ENCODE data around the gene CBR3. TPM values are rescaled to one million over a fixed set of nuclear protein-coding genes. Genes with fewer than 3 reads are reported as not detected.

CBR3 gene
- 1 to 10 TPM in 2 of 6 experiments, under 1 TPM in 2, not detected in 2; 0.17 to 1.3 (median 0.74) TPM for total RNA-seq
- long read RNA-seq = 0 reads

GRCh38 chr21:36134803-36135390, at the start of gene CBR3:
TSS of gene CBR3 (plus strand) at chr21:36135079. CDS start at chr21:36135193, 114 bp downstream.
- peak in 2 of 3 donors; percentile 46 to 54 for DNase-seq
- Histone ChIP-seq H3K4me3 (peak within 1 kb of the TSS; percentile 46 to 56 (median 54)), H3K4me1 (peaks cover 0 to 13% (median 6%) of the 10 kb centered on the region in 4 donors), H3K9me3 (no peaks in the 10 kb centered on the region), H3K36me3 (no peaks in the 10 kb centered on the region), H3K27me3 (no peaks in the 10 kb centered on the region), H3K27ac (peak within 1 kb of the TSS in 2 of 3 donors; percentile 29 to 63)
- WGBS (ENCODE audit: insufficient coverage, low coverage, low lambda C conversion rate, missing lambda C conversion rate) = 0% methylated on average over 30 of the region's 53 CpGs
- peak; percentile 35 to 51 (median 44) for ATAC-seq
- TF ChIP-seq CTCF (IDR thresholded peaks at IDR 0.05) = no peak
- no peak for TF ChIP-seq POLR2A (IDR thresholded peaks at IDR 0.05)
- intact Hi-C loops (cut with DNase I) = no loop called here

- TF ChIP-seq CTCF (IDR thresholded peaks at IDR 0.05) (no peak), POLR2A (IDR thresholded peaks at IDR 0.05) (no peak)
- ATAC-seq (peak; percentile 19 to 91 (median 64)), DNase-seq (no peak)
- H3K4me1 ChIP-seq = peaks cover 0 to 4% (median 0%) of the 10 kb centered on the region in 4 donors
- intact Hi-C loops (cut with DNase I) = no loop called here
- no peak overlapping the region for H3K27ac ChIP-seq
- no peaks in the 10 kb centered on the region for H3K27me3 ChIP-seq
- 47% methylated on average over 6 of the region's 6 CpGs for WGBS (ENCODE audit: insufficient coverage, low coverage, low lambda C conversion rate, missing lambda C conversion rate)
- H3K4me3 ChIP-seq = no peak overlapping the region
- H3K9me3 ChIP-seq = no peaks in the 10 kb centered on the region
- H3K36me3 ChIP-seq = no peaks in the 10 kb centered on the region
Measured at GRCh38 chr21:36087362-36088138, 47.3 kb upstream of the CBR3 start.

GRCh38 chr21:36089946-36090345, 44.9 kb upstream of the CBR3 start:
- TF ChIP-seq POLR2A (IDR thresholded peaks at IDR 0.05) (no peak), CTCF (IDR thresholded peaks at IDR 0.05) (no peak)
- Histone ChIP-seq H3K9me3 (no peaks in the 10 kb centered on the region), H3K36me3 (no peaks in the 10 kb centered on the region), H3K27me3 (no peaks in the 10 kb centered on the region), H3K4me1 (no peaks in the 10 kb centered on the region), H3K4me3 (no peak overlapping the region), H3K27ac (no peak overlapping the region)
- DNase-seq (no peak), ATAC-seq (no peak)
- intact Hi-C loops (cut with DNase I) = no loop called here
- 88% methylated on average over 3 of the region's 3 CpGs for WGBS (ENCODE audit: insufficient coverage, low coverage, low lambda C conversion rate, missing lambda C conversion rate)

GRCh38 chr21:36092681-36093080, 42.2 kb upstream of the CBR3 start:
- intact Hi-C loops (cut with DNase I) = no loop called here
- H3K9me3 ChIP-seq = no peaks in the 10 kb centered on the region
- no peak for DNase-seq
- H3K27me3 ChIP-seq = no peaks in the 10 kb centered on the region
- no peak for ATAC-seq
- no peak overlapping the region for H3K4me3 ChIP-seq
- no peak overlapping the region for H3K27ac ChIP-seq
- no peaks in the 10 kb centered on the region for H3K4me1 ChIP-seq
- H3K36me3 ChIP-seq = no peaks in the 10 kb centered on the region
- TF ChIP-seq CTCF (IDR thresholded peaks at IDR 0.05) (no peak), POLR2A (IDR thresholded peaks at IDR 0.05) (no peak)

All from right lobe of liver (tissue), 6 donors.